Endothelial cell of umbilical vein (primary cell): Measurements from ENCODE around the gene CEP128.

Experiments used
- CTCF ChIP-seq, 2 donors: IDR thresholded peaks; 1 replicate in 1 of 2; 2 replicates in 1 of 2; pipeline ENCODE4 v1.5.1; 2011; ENCODE audit warnings: low read length in 2 of 2, mild to moderate bottlenecking in 2 of 2, moderate library complexity in 2 of 2, control low read depth in 1 of 2, inconsistent platforms in 1 of 2, low read depth in 1 of 2; ENCODE audit not compliant: insufficient read depth in 1 of 2; ENCODE audit errors: extremely low read depth in 1 of 2
- JUN ChIP-seq: IDR thresholded peaks from 2 replicates; pipeline ENCODE4 v1.6.1; 2011; ENCODE audit warnings: borderline replicate concordance, low read depth; ENCODE audit not compliant: insufficient read length, insufficient read depth
- POLR2AphosphoS5 ChIP-seq: IDR thresholded peaks from 2 replicates; pipeline ENCODE4 v1.6.1; 2012; ENCODE audit warnings: low read depth, mild to moderate bottlenecking, control low read depth, low read length, moderate library complexity; ENCODE audit not compliant: insufficient read depth

GRCh38 chr14:80714474-80714873 lies 227.1 kb downstream of the CEP128 start:
- TF ChIP-seq CTCF (IDR thresholded peaks at IDR 0.05; ENCODE audit: extremely low read depth in 1 of 2, insufficient read depth in 1 of 2, low read depth in 1 of 2, low read length in 2 of 2) (no peak), POLR2AphosphoS5 (no peak), JUN (no peak)
